DLD1 (cell line): ENCODE data around the gene HDAC11.

Source experiments
- in situ Hi-C: cut with HindIII; loops from 2 replicates; pipeline ENCODE4 v1.10.0; 2017; ENCODE audit warnings: low sequenced_read_pairs

Gene HDAC11

GRCh38 chr3:13519006-13519791, 39.1 kb downstream of the HDAC11 start:
- in situ Hi-C loops = loop anchor here (25.0 kb wide), 2 partner anchors 118 to 368 kb away; partner anchors contain the start of gene WNT7A

- in situ Hi-C loops = loop anchor here (25.0 kb wide), 2 partner anchors 117 to 367 kb away; partner anchors contain the start of gene WNT7A
Observed at GRCh38 chr3:13520326-13520880, 40.3 kb downstream of the HDAC11 start.

GRCh38 chr3:13521309-13521708, 41.2 kb downstream of the HDAC11 start:
- in situ Hi-C loops = loop anchor here (25.0 kb wide), 2 partner anchors 116 to 366 kb away; partner anchors contain the start of gene WNT7A

- in situ Hi-C loops = loop anchor here (25.0 kb wide), 2 partner anchors 116 to 366 kb away; partner anchors contain the start of gene WNT7A
Observed at GRCh38 chr3:13521749-13522148, 41.6 kb downstream of the HDAC11 start.

- in situ Hi-C loops = loop anchor here (25.0 kb wide), 2 partner anchors 115 to 365 kb away; partner anchors contain the start of gene WNT7A
Observed at GRCh38 chr3:13522236-13522635, 42.1 kb downstream of the HDAC11 start.

- in situ Hi-C loops = loop anchor here (25.0 kb wide), 2 partner anchors 112 to 362 kb away; partner anchors contain the start of gene WNT7A
Observed at GRCh38 chr3:13524979-13525669, 45.0 kb downstream of the HDAC11 start.

- in situ Hi-C loops = no loop called here
Observed at GRCh38 chr3:13525827-13526625, 45.9 kb downstream of the HDAC11 start.

GRCh38 chr3:13526626-13526949, 46.5 kb downstream of the HDAC11 start:
- in situ Hi-C loops = no loop called here

GRCh38 chr3:13528217-13528867, 48.2 kb downstream of the HDAC11 start:
- in situ Hi-C loops = no loop called here

GRCh38 chr3:13529196-13530112, 49.3 kb downstream of the HDAC11 start:
- in situ Hi-C loops = no loop called here

GRCh38 chr3:13530241-13531009, 50.3 kb downstream of the HDAC11 start:
- in situ Hi-C loops = no loop called here

- in situ Hi-C loops = no loop called here
Observed at GRCh38 chr3:13532085-13532484, 52.0 kb downstream of the HDAC11 start.

GRCh38 chr3:13532631-13533030, 52.5 kb downstream of the HDAC11 start:
- in situ Hi-C loops = no loop called here

- in situ Hi-C loops = no loop called here
Observed at GRCh38 chr3:13533885-13534301, 53.8 kb downstream of the HDAC11 start.

GRCh38 chr3:13535526-13535875, 55.4 kb downstream of the HDAC11 start:
- in situ Hi-C loops = no loop called here

- in situ Hi-C loops = no loop called here
Observed at GRCh38 chr3:13535905-13536304, 55.8 kb downstream of the HDAC11 start.

GRCh38 chr3:13536432-13536831, 56.3 kb downstream of the HDAC11 start:
- in situ Hi-C loops = no loop called here

GRCh38 chr3:13536832-13537231, 56.7 kb downstream of the HDAC11 start:
- in situ Hi-C loops = no loop called here
